ENCODE data around the gene RUNX1. TPM values are rescaled to one million over a fixed set of nuclear protein-coding genes. Genes with fewer than 3 reads are reported as not detected.

RUNX1 gene
- total and polyA plus RNA-seq, 3 experiments from 2014 or later: 22.0 to 41.5 (median 40.3) TPM

DNA sequence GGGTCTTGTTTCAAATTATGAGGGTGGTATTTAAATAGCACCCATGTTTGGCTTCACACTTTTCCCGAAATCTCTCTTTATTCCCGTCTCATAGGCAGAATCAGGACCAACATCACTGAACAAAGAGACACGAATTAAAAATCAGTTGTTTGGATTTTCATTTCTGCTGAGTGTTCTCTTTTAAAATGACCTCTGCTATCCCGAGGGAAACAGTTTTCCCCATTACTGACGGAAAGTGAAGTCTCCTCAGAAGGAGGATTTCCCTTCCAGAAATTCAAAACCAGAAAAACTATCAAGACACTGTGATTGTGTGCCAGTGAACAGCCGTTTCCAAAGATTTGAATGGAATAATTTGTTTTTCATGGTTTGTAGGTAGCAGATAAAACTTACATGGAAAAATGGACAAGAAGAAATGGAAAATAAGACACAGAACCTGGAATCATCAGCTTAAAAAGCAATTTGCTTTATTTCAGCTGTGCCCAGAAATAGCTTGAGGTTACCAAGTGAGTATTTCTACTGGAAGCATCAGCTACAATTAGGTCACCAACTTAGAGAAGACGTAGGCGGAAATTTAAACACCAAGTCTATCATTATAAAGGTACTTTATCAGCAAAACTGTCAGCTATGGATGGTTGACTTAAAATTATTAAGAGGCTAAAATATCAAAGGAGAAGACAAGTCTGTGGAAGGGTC lies 68.5 kb downstream of the RUNX1 start:
- no peaks in the 10 kb centered on the region for H3K27me3 Mint-ChIP-seq
- DNase-seq: no peak
- H3K27me3 ChIP-seq (ENCODE audit: insufficient read depth, low read length, poor library complexity, severe bottlenecking): no peaks in the 10 kb centered on the region
- no peaks in the 10 kb centered on the region for H3K9me3 ChIP-seq (ENCODE audit: low read length)
- ChIA-PET CTCF (interaction anchor here (0.6 to 1.8 kb wide), 4 partner anchors 19 to 91 kb away, joined by 3 to 5 read pairs (median 4); no protein-coding TSS in a partner anchor), POLR2A (interaction anchor here (0.6 to 1.3 kb wide), 3 partner anchors 12 to 93 kb away, joined by 3 to 6 read pairs (median 3); no protein-coding TSS in a partner anchor)
- H3K9me3 Mint-ChIP-seq: no peaks in the 10 kb centered on the region
- no peak overlapping the region for H3K27ac ChIP-seq (ENCODE audit: low read depth, low read length)
- no peaks in the 10 kb centered on the region for H3K36me3 ChIP-seq (ENCODE audit: insufficient read depth, low read length)
- peaks cover 69 to 92% (median 83%) of the 10 kb centered on the region in 3 donors for H3K4me1 Mint-ChIP-seq
- H3K36me3 Mint-ChIP-seq: peaks cover 4 to 29% (median 7%) of the 10 kb centered on the region in 3 donors
- H3K27ac Mint-ChIP-seq: peak overlapping the region in 5 of 8 donors; percentile 19 to 83 (median 36)
- peaks cover 70% of the 10 kb centered on the region for H3K4me1 ChIP-seq (ENCODE audit: insufficient read depth, low read length)
- H3K4me3 ChIP-seq (ENCODE audit: low read length): no peak overlapping the region
- H3K4me3 Mint-ChIP-seq: no peak overlapping the region

- H3K4me3 ChIP-seq (ENCODE audit: low read length): no peak overlapping the region
- Mint-ChIP-seq H3K27ac (peak overlapping the region in 6 of 8 donors; percentile 5 to 83 (median 30)), H3K9me3 (no peaks in the 10 kb centered on the region), H3K4me3 (peak overlapping the region in 1 of 7 donors; percentile 5), H3K4me1 (peaks cover 70 to 92% (median 83%) of the 10 kb centered on the region in 3 donors), H3K36me3 (peaks cover 4 to 28% (median 7%) of the 10 kb centered on the region in 3 donors), H3K27me3 (no peaks in the 10 kb centered on the region)
- no peaks in the 10 kb centered on the region for H3K27me3 ChIP-seq (ENCODE audit: insufficient read depth, low read length, poor library complexity, severe bottlenecking)
- CTCF ChIA-PET: interaction anchor here (1.0 kb wide), 1 partner anchor 22 kb away, joined by 3 read pairs; no protein-coding TSS in a partner anchor
- POLR2A ChIA-PET: no interaction called here
- H3K36me3 ChIP-seq (ENCODE audit: insufficient read depth, low read length): no peaks in the 10 kb centered on the region
- peaks cover 70% of the 10 kb centered on the region for H3K4me1 ChIP-seq (ENCODE audit: insufficient read depth, low read length)
- no peak for DNase-seq
- H3K27ac ChIP-seq (ENCODE audit: low read depth, low read length): no peak overlapping the region
- H3K9me3 ChIP-seq (ENCODE audit: low read length): no peaks in the 10 kb centered on the region
Observed at GRCh38 chr21:34979383-34979782, 69.7 kb downstream of the RUNX1 start.

GRCh38 chr21:34977333-34977732 lies 71.8 kb downstream of the RUNX1 start:
- H3K9me3 Mint-ChIP-seq: no peaks in the 10 kb centered on the region
- CTCF ChIA-PET: interaction anchor here (0.8 to 1.6 kb wide), 2 partner anchors 9 to 12 kb away, joined by 3 read pairs; no protein-coding TSS in a partner anchor

GRCh38 chr21:34974162-34974981 lies 74.7 kb downstream of the RUNX1 start:
- no peaks in the 10 kb centered on the region for H3K27me3 Mint-ChIP-seq
- H3K27ac ChIP-seq (ENCODE audit: low read depth, low read length): no peak overlapping the region

More at GRCh38 chr21:34977333-34977732, 71.8 kb downstream of the RUNX1 start:
- Histone ChIP-seq H3K9me3 (ENCODE audit: low read length) (no peaks in the 10 kb centered on the region), H3K4me3 (ENCODE audit: low read length) (no peak overlapping the region), H3K4me1 (ENCODE audit: insufficient read depth, low read length) (peaks cover 70% of the 10 kb centered on the region), H3K27ac (ENCODE audit: low read depth, low read length) (no peak overlapping the region), H3K36me3 (ENCODE audit: insufficient read depth, low read length) (no peaks in the 10 kb centered on the region), H3K27me3 (ENCODE audit: insufficient read depth, low read length, poor library complexity, severe bottlenecking) (no peaks in the 10 kb centered on the region)
- no peak for DNase-seq
- Mint-ChIP-seq H3K4me3 (no peak overlapping the region), H3K36me3 (peaks cover 4 to 26% (median 7%) of the 10 kb centered on the region in 3 donors), H3K27ac (no peak overlapping the region), H3K4me1 (peaks cover 71 to 94% (median 83%) of the 10 kb centered on the region in 3 donors), H3K27me3 (no peaks in the 10 kb centered on the region)
- POLR2A ChIA-PET: no interaction called here

DNA sequence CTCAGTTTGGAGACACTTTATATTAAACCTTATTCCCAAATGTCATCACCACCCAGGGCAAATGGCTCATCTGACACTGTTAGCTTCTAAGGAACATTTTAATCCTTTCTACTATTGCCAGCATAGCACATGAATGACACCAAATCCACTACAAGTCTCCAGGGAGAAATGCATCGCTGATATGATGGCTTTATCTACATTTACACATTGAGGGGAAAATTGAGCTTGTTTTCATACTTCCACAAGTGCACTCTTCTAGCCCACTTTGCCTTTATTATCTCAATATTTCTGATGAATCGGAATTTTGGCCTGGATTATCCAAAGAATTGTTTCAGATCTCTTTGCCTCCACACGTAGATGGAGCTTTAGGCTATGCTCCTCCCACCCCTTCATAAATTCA lies 75.4 kb downstream of the RUNX1 start:
- Mint-ChIP-seq H3K9me3 (no peaks in the 10 kb centered on the region), H3K4me1 (peaks cover 79 to 97% (median 93%) of the 10 kb centered on the region in 3 donors), H3K4me3 (peak overlapping the region; percentile 54 to 91 (median 84)), H3K27me3 (no peaks in the 10 kb centered on the region), H3K27ac (peak overlapping the region; percentile 62 to 97 (median 92)), H3K36me3 (peaks cover 6 to 19% (median 9%) of the 10 kb centered on the region in 3 donors)
- DNase-seq: no peak
- Histone ChIP-seq H3K9me3 (ENCODE audit: low read length) (no peaks in the 10 kb centered on the region), H3K27ac (ENCODE audit: low read depth, low read length) (no peak overlapping the region), H3K4me1 (ENCODE audit: insufficient read depth, low read length) (peaks cover 84% of the 10 kb centered on the region), H3K4me3 (ENCODE audit: low read length) (peak overlapping the region; percentile 36), H3K27me3 (ENCODE audit: insufficient read depth, low read length, poor library complexity, severe bottlenecking) (no peaks in the 10 kb centered on the region), H3K36me3 (ENCODE audit: insufficient read depth, low read length) (no peaks in the 10 kb centered on the region)
- CTCF ChIA-PET: interaction anchor here (1.0 to 2.9 kb wide), 8 partner anchors 10 to 84 kb away, joined by 3 to 13 read pairs (median 4); no protein-coding TSS in a partner anchor
- POLR2A ChIA-PET: interaction anchor here (0.6 to 1.4 kb wide), 6 partner anchors 10 to 85 kb away, joined by 3 to 15 read pairs (median 4); no protein-coding TSS in a partner anchor

More at GRCh38 chr21:34974162-34974981, 74.7 kb downstream of the RUNX1 start:
- peaks cover 76 to 95% (median 93%) of the 10 kb centered on the region in 3 donors for H3K4me1 Mint-ChIP-seq
- no peaks in the 10 kb centered on the region for H3K36me3 ChIP-seq (ENCODE audit: insufficient read depth, low read length)
- no peaks in the 10 kb centered on the region for H3K27me3 ChIP-seq (ENCODE audit: insufficient read depth, low read length, poor library complexity, severe bottlenecking)
- peak in 4 of 5 donors; percentile 30 to 79 (median 73) for DNase-seq
- peaks cover 2 to 18% (median 4%) of the 10 kb centered on the region in 3 donors for H3K36me3 Mint-ChIP-seq
- no peaks in the 10 kb centered on the region for H3K9me3 Mint-ChIP-seq
- no peaks in the 10 kb centered on the region for H3K9me3 ChIP-seq (ENCODE audit: low read length)
- H3K4me1 ChIP-seq (ENCODE audit: insufficient read depth, low read length): peaks cover 84% of the 10 kb centered on the region
- H3K4me3 Mint-ChIP-seq: peak overlapping the region; percentile 54 to 91 (median 84)
- peak overlapping the region; percentile 36 for H3K4me3 ChIP-seq (ENCODE audit: low read length)
- CTCF ChIA-PET: interaction anchor here (0.7 to 2.9 kb wide), 9 partner anchors 9 to 85 kb away, joined by 3 to 13 read pairs (median 4); no protein-coding TSS in a partner anchor
- POLR2A ChIA-PET: interaction anchor here (0.6 to 1.4 kb wide), 8 partner anchors 9 to 166 kb away, joined by 3 to 15 read pairs (median 4); no protein-coding TSS in a partner anchor
- peak overlapping the region; percentile 62 to 97 (median 92) for H3K27ac Mint-ChIP-seq

DNA sequence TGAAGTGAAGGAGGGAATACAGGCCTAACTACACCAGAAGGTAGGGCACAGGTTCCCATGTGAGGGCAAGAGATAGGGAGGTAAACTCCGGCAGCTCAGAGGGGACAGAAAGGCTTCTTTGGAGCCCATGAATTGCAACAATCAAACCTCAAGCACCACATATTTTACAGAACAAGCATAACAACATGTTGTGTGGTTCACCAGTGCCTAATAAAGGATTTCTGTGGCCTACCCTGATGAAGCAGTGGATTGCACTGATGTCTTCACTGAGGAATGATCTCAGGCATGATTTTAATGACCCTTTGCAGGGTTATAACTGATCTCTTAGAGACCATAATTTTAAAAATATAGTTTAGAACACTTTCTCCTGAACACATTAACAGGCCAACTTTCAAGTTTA lies 77.4 kb downstream of the RUNX1 start:
- POLR2A ChIA-PET: no interaction called here

DNA sequence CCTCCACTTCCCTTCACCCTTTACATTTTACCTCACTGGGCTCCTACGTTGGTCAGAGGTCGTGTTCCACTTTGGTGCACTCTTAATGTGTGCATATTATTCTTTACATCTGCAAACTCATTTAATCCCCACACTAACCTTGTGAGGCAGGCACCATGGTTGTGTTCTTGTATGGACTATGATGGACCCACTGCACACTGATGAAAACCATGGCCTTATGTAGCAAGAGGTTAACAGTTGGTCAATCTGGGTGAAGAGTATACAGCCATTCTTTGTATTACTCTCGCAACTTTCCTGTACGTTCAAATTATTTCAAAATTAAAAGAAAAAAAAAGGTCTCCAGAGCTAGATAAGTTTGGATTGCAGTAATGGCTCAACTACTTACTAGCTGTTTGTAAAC lies 78.5 kb downstream of the RUNX1 start:
- no peak overlapping the region for H3K4me3 ChIP-seq (ENCODE audit: low read length)
- peak overlapping the region in 3 of 8 donors; percentile 37 to 80 (median 49) for H3K27ac Mint-ChIP-seq
- ChIA-PET POLR2A (no interaction called here), CTCF (no interaction called here)
- H3K27me3 ChIP-seq (ENCODE audit: insufficient read depth, low read length, poor library complexity, severe bottlenecking): no peaks in the 10 kb centered on the region
- H3K27ac ChIP-seq (ENCODE audit: low read depth, low read length): no peak overlapping the region
- peaks cover 0 to 1% of the 10 kb centered on the region in 2 donors for H3K27me3 Mint-ChIP-seq
- H3K9me3 ChIP-seq (ENCODE audit: low read length): no peaks in the 10 kb centered on the region
- no peaks in the 10 kb centered on the region for H3K36me3 ChIP-seq (ENCODE audit: insufficient read depth, low read length)
- H3K4me1 Mint-ChIP-seq: peaks cover 88 to 98% (median 96%) of the 10 kb centered on the region in 3 donors
- H3K4me3 Mint-ChIP-seq: peak overlapping the region in 1 of 7 donors; percentile 71
- H3K9me3 Mint-ChIP-seq: no peaks in the 10 kb centered on the region
- H3K4me1 ChIP-seq (ENCODE audit: insufficient read depth, low read length): peaks cover 86% of the 10 kb centered on the region
- no peak for DNase-seq
- peaks cover 11 to 29% (median 20%) of the 10 kb centered on the region in 3 donors for H3K36me3 Mint-ChIP-seq

More for the DNA sequence above, 77.4 kb downstream of the RUNX1 start:
- Histone ChIP-seq H3K4me1 (ENCODE audit: insufficient read depth, low read length) (peaks cover 93% of the 10 kb centered on the region), H3K9me3 (ENCODE audit: low read length) (no peaks in the 10 kb centered on the region), H3K4me3 (ENCODE audit: low read length) (no peak overlapping the region), H3K36me3 (ENCODE audit: insufficient read depth, low read length) (no peaks in the 10 kb centered on the region), H3K27me3 (ENCODE audit: insufficient read depth, low read length, poor library complexity, severe bottlenecking) (no peaks in the 10 kb centered on the region), H3K27ac (ENCODE audit: low read depth, low read length) (no peak overlapping the region)
- H3K27me3 Mint-ChIP-seq: peaks cover 0 to 1% of the 10 kb centered on the region in 2 donors
- H3K4me3 Mint-ChIP-seq: peak overlapping the region in 5 of 7 donors; percentile 2 to 55 (median 21)
- peak overlapping the region in 4 of 8 donors; percentile 15 to 92 (median 63) for H3K27ac Mint-ChIP-seq
- peaks cover 11 to 23% (median 12%) of the 10 kb centered on the region in 3 donors for H3K36me3 Mint-ChIP-seq
- CTCF ChIA-PET: no interaction called here
- DNase-seq: no peak
- H3K9me3 Mint-ChIP-seq: no peaks in the 10 kb centered on the region
- peaks cover 90 to 96% (median 95%) of the 10 kb centered on the region in 3 donors for H3K4me1 Mint-ChIP-seq
